HEK293 (cell line): ENCODE measurements around the gene CACNA1C.

Experiments
- CTCF ChIA-PET: fragments of 350-600 bp; formaldehyde crosslinking; extraction: SDS; loops from one replicate; lab custom pipeline; 2021; ENCODE audit warnings: antibody characterized with exemption; lab: Yijun Ruan, JAX
- POLR2A ChIA-PET: fragments of 300-600 bp; formaldehyde crosslinking; extraction: SDS; loops from one replicate; lab custom pipeline; 2020; ENCODE audit warnings: antibody characterized with exemption, inconsistent platforms; lab: Yijun Ruan, JAX
- H3K27ac ChIP-seq: fragments of 200-500 bp; sonication (Bioruptor generic); 2 replicates; pipeline ENCODE4 v1.5.1; 2014; ENCODE audit warnings: low read depth, low read length, control low read depth, inconsistent platforms; ENCODE audit errors: extremely low read depth
- H3K36me3 ChIP-seq, 2 experiments: fragments of 200-500 bp in 1 of 2; sonication (Bioruptor generic) in 1 of 2; 1 replicate in 1 of 2; 2 replicates in 1 of 2; pipeline ENCODE4 v1.5.1; 2014 to 2017; ENCODE audit warnings: inconsistent platforms in 2 of 2, low read length in 2 of 2; ENCODE audit not compliant: control insufficient read depth in 2 of 2, insufficient read depth in 1 of 2
- H3K4me1 ChIP-seq: fragments of 200-500 bp; sonication (Bioruptor generic); 2 replicates; pipeline ENCODE4 v1.5.1; 2014; ENCODE audit warnings: mild to moderate bottlenecking, low read length, inconsistent platforms; ENCODE audit not compliant: control insufficient read depth, insufficient read depth
- H3K4me3 ChIP-seq: 2 replicates; pipeline ENCODE4 v1.5.1; 2011; ENCODE audit warnings: low read depth, mild to moderate bottlenecking, control low read depth, low read length, moderate library complexity
- H3K9me3 ChIP-seq: fragments of 200-500 bp; sonication (Bioruptor generic); 2 replicates; pipeline ENCODE4 v1.5.1; 2014; ENCODE audit warnings: low read depth, low read length, inconsistent platforms; ENCODE audit not compliant: control insufficient read depth, insufficient read depth
- HOXD13 ChIP-seq: sonication (generic); formaldehyde crosslinking; IDR thresholded peaks from 2 replicates; pipeline ENCODE4 v1.8.0; 2022; ENCODE audit warnings: missing genetic modification reagents, borderline replicate concordance
- TCF7L2 ChIP-seq: IDR thresholded peaks from 2 replicates; pipeline ENCODE4 v1.6.1; 2011; ENCODE audit warnings: low read depth, mild to moderate bottlenecking, inconsistent platforms, low read length, moderate library complexity, borderline replicate concordance
- YY2 ChIP-seq: fragments of 450-650 bp; formaldehyde crosslinking; IDR thresholded peaks from 2 replicates; pipeline ENCODE4 v1.5.1; 2016; ENCODE audit warnings: missing biosample characterization, missing genetic modification characterization
- ZEB2 ChIP-seq: fragments of 450-650 bp; formaldehyde crosslinking; IDR thresholded peaks from 2 replicates; pipeline ENCODE4 v1.5.1; 2016; ENCODE audit warnings: missing biosample characterization, missing genetic modification characterization
- ZNF10 ChIP-seq: fragments of 450-650 bp; formaldehyde crosslinking; IDR thresholded peaks from 2 replicates; pipeline ENCODE4 v1.5.1; 2017; ENCODE audit warnings: missing biosample characterization, missing genetic modification characterization
- ZNF16 ChIP-seq: fragments of 450-650 bp; formaldehyde crosslinking; IDR thresholded peaks from 2 replicates; pipeline ENCODE4 v1.5.1; 2016; ENCODE audit warnings: low read depth, missing biosample characterization, missing genetic modification characterization
- ZNF239 ChIP-seq: fragments of 450-650 bp; formaldehyde crosslinking; IDR thresholded peaks from 2 replicates; pipeline ENCODE4 v1.5.1; 2016; ENCODE audit warnings: missing biosample characterization, missing genetic modification characterization
- ZNF302 ChIP-seq: fragments of 450-650 bp; formaldehyde crosslinking; IDR thresholded peaks from 2 replicates; pipeline ENCODE4 v1.5.1; 2016; ENCODE audit warnings: missing biosample characterization, missing genetic modification characterization, low read depth
- ZNF433 ChIP-seq: fragments of 450-650 bp; formaldehyde crosslinking; IDR thresholded peaks from 2 replicates; pipeline ENCODE4 v1.5.1; 2016; ENCODE audit warnings: missing biosample characterization, missing genetic modification characterization, low read depth
- ZNF529 ChIP-seq: fragments of 450-650 bp; formaldehyde crosslinking; IDR thresholded peaks from 2 replicates; pipeline ENCODE4 v1.5.1; 2017; ENCODE audit warnings: missing genetic modification characterization, missing biosample characterization; ENCODE audit not compliant: insufficient replicate concordance
- ZNF555 ChIP-seq: fragments of 450-650 bp; formaldehyde crosslinking; conservative IDR thresholded peaks from 2 replicates; pipeline ENCODE4 v1.5.1; 2017; ENCODE audit warnings: missing biosample characterization, mild to moderate bottlenecking, missing genetic modification characterization, inconsistent platforms
- ZNF626 ChIP-seq: fragments of 450-650 bp; sonication (Bioruptor Pico); formaldehyde crosslinking; IDR thresholded peaks from 2 replicates; pipeline ENCODE4 v1.5.1; 2018; ENCODE audit warnings: missing biosample characterization, missing genetic modification characterization, inconsistent platforms
- ZNF654 ChIP-seq: fragments of 450-650 bp; formaldehyde crosslinking; IDR thresholded peaks from 2 replicates; pipeline ENCODE4 v1.5.1; 2016; ENCODE audit warnings: low read depth, missing biosample characterization, missing genetic modification characterization
- ZSCAN16 ChIP-seq: fragments of 450-650 bp; formaldehyde crosslinking; IDR thresholded peaks from 2 replicates; pipeline ENCODE4 v1.5.1; 2016; ENCODE audit warnings: missing biosample characterization, missing genetic modification characterization
- TF ChIP-seq, protein P1 (sequence below): fragments of 450-650 bp; formaldehyde crosslinking; conservative IDR thresholded peaks from 2 replicates; pipeline ENCODE4 v1.5.1; 2016; ENCODE audit warnings: low read depth, missing biosample characterization, missing genetic modification characterization
- TF ChIP-seq, protein P2 (sequence below): fragments of 450-650 bp; formaldehyde crosslinking; IDR thresholded peaks from 2 replicates; pipeline ENCODE4 v1.5.1; 2016; ENCODE audit warnings: missing biosample characterization, missing genetic modification characterization
- TF ChIP-seq, protein P3 (sequence below): fragments of 450-650 bp; formaldehyde crosslinking; IDR thresholded peaks from 2 replicates; pipeline ENCODE4 v1.5.1; 2016; ENCODE audit warnings: missing biosample characterization, missing genetic modification characterization
- TF ChIP-seq, protein P4 (sequence below): fragments of 450-650 bp; formaldehyde crosslinking; IDR thresholded peaks from 2 replicates; pipeline ENCODE4 v1.5.1; 2017; ENCODE audit warnings: missing biosample characterization, missing genetic modification characterization

CACNA1C gene

DNA sequence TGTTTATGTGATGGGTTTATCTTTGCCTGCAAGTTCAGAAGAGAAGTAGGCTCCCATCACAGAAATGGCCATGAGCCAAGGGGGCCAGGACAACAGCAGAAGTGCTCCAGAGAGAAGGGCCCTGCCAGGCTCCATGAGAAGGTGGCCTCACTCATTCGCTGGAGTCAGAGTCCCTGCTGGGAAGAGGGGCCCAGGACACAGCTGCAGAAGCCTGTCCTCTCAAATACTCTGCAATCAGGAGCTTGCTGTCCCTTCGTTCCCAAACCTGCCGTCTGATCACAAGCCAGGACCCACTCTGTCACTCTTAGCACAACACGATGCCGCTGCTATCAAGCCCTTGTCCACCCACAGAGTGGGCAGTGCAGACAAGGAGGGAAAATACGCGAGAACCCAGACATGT lies 435.8 kb downstream of the CACNA1C start:
- TF ChIP-seq ZEB2 (tag by site-specific recombination) (no peak), ZNF239 (tag by site-specific recombination) (no peak), ZNF654 (tag by site-specific recombination) (no peak), ZNF16 (no peak), ZNF10 (tag by site-specific recombination) (no peak), ZSCAN16 (no peak), HOXD13 (no peak), ZNF433 (tag by site-specific recombination) (no peak), ZNF529 (tag by site-specific recombination) (no peak), ZNF555 (no peak), ZNF626 (no peak), YY2 (tag by site-specific recombination) (no peak), ZNF302 (tag by site-specific recombination) (no peak), TCF7L2 (no peak)
- TF ChIP-seq, protein P1, sequence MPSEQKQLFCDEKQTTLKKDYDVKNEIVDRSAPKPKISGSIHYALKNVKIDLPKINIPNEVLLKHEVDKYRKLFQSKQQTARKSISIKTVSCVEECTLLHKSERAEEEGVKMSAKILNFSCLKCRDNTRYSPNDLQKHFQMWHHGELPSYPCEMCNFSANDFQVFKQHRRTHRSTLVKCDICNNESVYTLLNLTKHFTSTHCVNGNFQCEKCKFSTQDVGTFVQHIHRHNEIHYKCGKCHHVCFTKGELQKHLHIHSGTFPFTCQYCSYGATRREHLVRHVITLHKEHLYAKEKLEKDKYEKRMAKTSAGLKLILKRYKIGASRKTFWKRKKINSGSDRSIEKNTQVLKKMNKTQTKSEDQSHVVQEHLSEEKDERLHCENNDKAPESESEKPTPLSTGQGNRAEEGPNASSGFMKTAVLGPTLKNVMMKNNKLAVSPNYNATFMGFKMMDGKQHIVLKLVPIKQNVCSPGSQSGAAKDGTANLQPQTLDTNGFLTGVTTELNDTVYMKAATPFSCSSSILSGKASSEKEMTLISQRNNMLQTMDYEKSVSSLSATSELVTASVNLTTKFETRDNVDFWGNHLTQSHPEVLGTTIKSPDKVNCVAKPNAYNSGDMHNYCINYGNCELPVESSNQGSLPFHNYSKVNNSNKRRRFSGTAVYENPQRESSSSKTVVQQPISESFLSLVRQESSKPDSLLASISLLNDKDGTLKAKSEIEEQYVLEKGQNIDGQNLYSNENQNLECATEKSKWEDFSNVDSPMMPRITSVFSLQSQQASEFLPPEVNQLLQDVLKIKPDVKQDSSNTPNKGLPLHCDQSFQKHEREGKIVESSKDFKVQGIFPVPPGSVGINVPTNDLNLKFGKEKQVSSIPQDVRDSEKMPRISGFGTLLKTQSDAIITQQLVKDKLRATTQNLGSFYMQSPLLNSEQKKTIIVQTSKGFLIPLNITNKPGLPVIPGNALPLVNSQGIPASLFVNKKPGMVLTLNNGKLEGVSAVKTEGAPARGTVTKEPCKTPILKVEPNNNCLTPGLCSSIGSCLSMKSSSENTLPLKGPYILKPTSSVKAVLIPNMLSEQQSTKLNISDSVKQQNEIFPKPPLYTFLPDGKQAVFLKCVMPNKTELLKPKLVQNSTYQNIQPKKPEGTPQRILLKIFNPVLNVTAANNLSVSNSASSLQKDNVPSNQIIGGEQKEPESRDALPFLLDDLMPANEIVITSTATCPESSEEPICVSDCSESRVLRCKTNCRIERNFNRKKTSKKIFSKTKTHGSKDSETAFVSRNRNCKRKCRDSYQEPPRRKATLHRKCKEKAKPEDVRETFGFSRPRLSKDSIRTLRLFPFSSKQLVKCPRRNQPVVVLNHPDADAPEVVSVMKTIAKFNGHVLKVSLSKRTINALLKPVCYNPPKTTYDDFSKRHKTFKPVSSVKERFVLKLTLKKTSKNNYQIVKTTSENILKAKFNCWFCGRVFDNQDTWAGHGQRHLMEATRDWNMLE: no peak
- TF ChIP-seq, protein P2, sequence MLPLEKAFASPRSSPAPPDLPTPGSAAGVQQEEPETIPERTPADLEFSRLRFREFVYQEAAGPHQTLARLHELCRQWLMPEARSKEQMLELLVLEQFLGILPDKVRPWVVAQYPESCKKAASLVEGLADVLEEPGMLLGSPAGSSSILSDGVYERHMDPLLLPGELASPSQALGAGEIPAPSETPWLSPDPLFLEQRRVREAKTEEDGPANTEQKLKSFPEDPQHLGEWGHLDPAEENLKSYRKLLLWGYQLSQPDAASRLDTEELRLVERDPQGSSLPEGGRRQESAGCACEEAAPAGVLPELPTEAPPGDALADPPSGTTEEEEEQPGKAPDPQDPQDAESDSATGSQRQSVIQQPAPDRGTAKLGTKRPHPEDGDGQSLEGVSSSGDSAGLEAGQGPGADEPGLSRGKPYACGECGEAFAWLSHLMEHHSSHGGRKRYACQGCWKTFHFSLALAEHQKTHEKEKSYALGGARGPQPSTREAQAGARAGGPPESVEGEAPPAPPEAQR (tag by site-specific recombination): no peak
- TF ChIP-seq, protein P3, sequence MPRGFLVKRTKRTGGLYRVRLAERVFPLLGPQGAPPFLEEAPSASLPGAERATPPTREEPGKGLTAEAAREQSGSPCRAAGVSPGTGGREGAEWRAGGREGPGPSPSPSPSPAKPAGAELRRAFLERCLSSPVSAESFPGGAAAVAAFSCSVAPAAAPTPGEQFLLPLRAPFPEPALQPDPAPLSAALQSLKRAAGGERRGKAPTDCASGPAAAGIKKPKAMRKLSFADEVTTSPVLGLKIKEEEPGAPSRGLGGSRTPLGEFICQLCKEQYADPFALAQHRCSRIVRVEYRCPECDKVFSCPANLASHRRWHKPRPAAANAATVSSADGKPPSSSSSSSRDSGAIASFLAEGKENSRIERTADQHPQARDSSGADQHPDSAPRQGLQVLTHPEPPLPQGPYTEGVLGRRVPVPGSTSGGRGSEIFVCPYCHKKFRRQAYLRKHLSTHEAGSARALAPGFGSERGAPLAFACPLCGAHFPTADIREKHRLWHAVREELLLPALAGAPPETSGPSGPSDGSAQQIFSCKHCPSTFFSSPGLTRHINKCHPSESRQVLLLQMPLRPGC (tag by site-specific recombination): no peak
- TF ChIP-seq, protein P4, sequence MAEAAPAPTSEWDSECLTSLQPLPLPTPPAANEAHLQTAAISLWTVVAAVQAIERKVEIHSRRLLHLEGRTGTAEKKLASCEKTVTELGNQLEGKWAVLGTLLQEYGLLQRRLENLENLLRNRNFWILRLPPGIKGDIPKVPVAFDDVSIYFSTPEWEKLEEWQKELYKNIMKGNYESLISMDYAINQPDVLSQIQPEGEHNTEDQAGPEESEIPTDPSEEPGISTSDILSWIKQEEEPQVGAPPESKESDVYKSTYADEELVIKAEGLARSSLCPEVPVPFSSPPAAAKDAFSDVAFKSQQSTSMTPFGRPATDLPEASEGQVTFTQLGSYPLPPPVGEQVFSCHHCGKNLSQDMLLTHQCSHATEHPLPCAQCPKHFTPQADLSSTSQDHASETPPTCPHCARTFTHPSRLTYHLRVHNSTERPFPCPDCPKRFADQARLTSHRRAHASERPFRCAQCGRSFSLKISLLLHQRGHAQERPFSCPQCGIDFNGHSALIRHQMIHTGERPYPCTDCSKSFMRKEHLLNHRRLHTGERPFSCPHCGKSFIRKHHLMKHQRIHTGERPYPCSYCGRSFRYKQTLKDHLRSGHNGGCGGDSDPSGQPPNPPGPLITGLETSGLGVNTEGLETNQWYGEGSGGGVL (tag by site-specific recombination): no peak
- POLR2A ChIA-PET: no interaction called here
- H3K36me3 ChIP-seq: no peaks in the 10 kb centered on the region
- no peak overlapping the region for H3K4me3 ChIP-seq
- H3K9me3 ChIP-seq: no peaks in the 10 kb centered on the region
- CTCF ChIA-PET: interaction anchor here (0.6 kb wide), 1 partner anchor 117 kb away, joined by 3 read pairs; no protein-coding TSS in a partner anchor
- no peaks in the 10 kb centered on the region for H3K4me1 ChIP-seq
- H3K27ac ChIP-seq: no peak overlapping the region
